ENCODE results near the gene TXNDC2. TPM values are rescaled to one million over a fixed set of nuclear protein-coding genes. Genes with fewer than 3 reads are reported as not detected.
A peak's percentile ranks its signal among the peaks of the same experiment; 100 is the strongest.

The TXNDC2 gene
- total and polyA plus RNA-seq, 4 donors: 0.12 to 0.19 (median 0.16) TPM; not detected in 1

- WGBS, 2 donors: 84 to 87% methylated on average over 3 of the region's 3 CpGs
- Histone ChIP-seq H3K4me3 (no peak overlapping the region), H3K36me3 (ENCODE audit: control insufficient read depth in 4 of 4, insufficient read depth in 4 of 4, low read length in 4 of 4) (peaks cover 0 to 4% (median 0%) of the 10 kb centered on the region in 4 donors), H3K9me3 (ENCODE audit: control insufficient read depth in 4 of 4, insufficient read depth in 3 of 4, low read length in 3 of 4) (no peaks in the 10 kb centered on the region), H3K4me1 (ENCODE audit: control insufficient read depth in 5 of 5, insufficient read depth in 5 of 5, low read length in 5 of 5) (peaks cover 0 to 15% (median 13%) of the 10 kb centered on the region in 5 donors), H3K27me3 (ENCODE audit: control insufficient read depth in 3 of 3, insufficient read depth in 3 of 3, low read length in 2 of 3) (no peaks in the 10 kb centered on the region), H3K27ac (ENCODE audit: low read depth in 1 of 2, low read length in 1 of 2) (peak overlapping the region in 1 of 2 donors; percentile 66), H3K9ac (ENCODE audit: insufficient read depth in 1 of 2, low read length in 2 of 2) (no peak overlapping the region)
- DNase-seq (no peak), ATAC-seq (ENCODE audit: insufficient read depth, low FRiP score) (no peak)
- TF ChIP-seq CTCF (IDR thresholded peaks at IDR 0.05; ENCODE audit: control extremely low read depth, extremely low read depth): no peak
Observed at GRCh38 chr18:9850309-9850708, 35.5 kb upstream of the TXNDC2 start.

- no peaks in the 10 kb centered on the region for H3K9me3 ChIP-seq (ENCODE audit: control insufficient read depth in 4 of 4, insufficient read depth in 3 of 4, low read length in 3 of 4)
- no peak for TF ChIP-seq CTCF (IDR thresholded peaks at IDR 0.05; ENCODE audit: control extremely low read depth, extremely low read depth)
- H3K4me1 ChIP-seq (ENCODE audit: control insufficient read depth in 5 of 5, insufficient read depth in 5 of 5, low read length in 5 of 5): peaks cover 0 to 13% (median 7%) of the 10 kb centered on the region in 5 donors
Observed at GRCh38 chr18:9851511-9851910, 34.3 kb upstream of the TXNDC2 start.

GRCh38 chr18:9852266-9853081, 33.3 kb upstream of the TXNDC2 start:
- Histone ChIP-seq H3K9ac (ENCODE audit: insufficient read depth in 1 of 2, low read length in 2 of 2) (no peak overlapping the region), H3K27ac (ENCODE audit: low read depth in 1 of 2, low read length in 1 of 2) (no peak overlapping the region), H3K27me3 (ENCODE audit: control insufficient read depth in 3 of 3, insufficient read depth in 3 of 3, low read length in 2 of 3) (no peaks in the 10 kb centered on the region), H3K9me3 (ENCODE audit: control insufficient read depth in 4 of 4, insufficient read depth in 3 of 4, low read length in 3 of 4) (no peaks in the 10 kb centered on the region), H3K4me1 (ENCODE audit: control insufficient read depth in 5 of 5, insufficient read depth in 5 of 5, low read length in 5 of 5) (peaks cover 0 to 10% (median 0%) of the 10 kb centered on the region in 5 donors), H3K36me3 (ENCODE audit: control insufficient read depth in 4 of 4, insufficient read depth in 4 of 4, low read length in 4 of 4) (peaks cover 0 to 4% (median 0%) of the 10 kb centered on the region in 4 donors), H3K4me3 (no peak overlapping the region)
- TF ChIP-seq CTCF (IDR thresholded peaks at IDR 0.05; ENCODE audit: control extremely low read depth, extremely low read depth): no peak
- DNase-seq: no peak
- WGBS, 2 donors: 73 to 90% methylated on average over 5 of the region's 5 CpGs
- no peak for ATAC-seq (ENCODE audit: insufficient read depth, low FRiP score)

More at GRCh38 chr18:9851511-9851910, 34.3 kb upstream of the TXNDC2 start:
- Histone ChIP-seq H3K27ac (ENCODE audit: low read depth in 1 of 2, low read length in 1 of 2) (no peak overlapping the region), H3K9ac (ENCODE audit: insufficient read depth in 1 of 2, low read length in 2 of 2) (no peak overlapping the region), H3K36me3 (ENCODE audit: control insufficient read depth in 4 of 4, insufficient read depth in 4 of 4, low read length in 4 of 4) (peaks cover 0 to 4% (median 0%) of the 10 kb centered on the region in 4 donors), H3K27me3 (ENCODE audit: control insufficient read depth in 3 of 3, insufficient read depth in 3 of 3, low read length in 2 of 3) (no peaks in the 10 kb centered on the region), H3K4me3 (no peak overlapping the region)
- WGBS, 2 donors: 21 to 44% methylated on average over 2 of the region's 2 CpGs
- DNase-seq (no peak), ATAC-seq (ENCODE audit: insufficient read depth, low FRiP score) (no peak)
